ENCODE results near the gene NOL6.
"Not testable (repeated sequence)": the region's sequence is repeated elsewhere in the genome, so short reads cannot be mapped to it uniquely, and the experiment has no call there.

Gene NOL6

GRCh38 chr9:33469891-33470290 is 3.8 kb downstream of the NOL6 start:
- no peak for DNase-seq

GRCh38 chr9:33468797-33469621 is 4.7 kb downstream of the NOL6 start:
- DNase-seq = no peak

- no peak for DNase-seq
Measured at GRCh38 chr9:33468215-33468730, 5.5 kb downstream of the NOL6 start.

GRCh38 chr9:33467526-33467925 is 6.2 kb downstream of the NOL6 start:
- no peak for DNase-seq

- DNase-seq = no peak
Measured at GRCh38 chr9:33466565-33467495, 6.9 kb downstream of the NOL6 start.

- DNase-seq = no peak
Measured at GRCh38 chr9:33465596-33466564, 7.8 kb downstream of the NOL6 start.

- DNase-seq = no peak
Measured at GRCh38 chr9:33465096-33465495, 8.6 kb downstream of the NOL6 start.

- DNase-seq = no peak
Measured at GRCh38 chr9:33464045-33464636, 9.6 kb downstream of the NOL6 start.

- no peak for DNase-seq
Measured at GRCh38 chr9:33463151-33463550, 10.6 kb downstream of the NOL6 start.

- no peak for DNase-seq
Measured at GRCh38 chr9:33461492-33461891, 12.2 kb downstream of the NOL6 start.

GRCh38 chr9:33460854-33461253 is 12.9 kb downstream of the NOL6 start:
- DNase-seq = no peak

GRCh38 chr9:33459115-33459514 is 14.6 kb downstream of the NOL6 start:
- DNase-seq = no peak

GRCh38 chr9:33458444-33458843 is 15.3 kb downstream of the NOL6 start:
- no peak for DNase-seq

- DNase-seq = no peak
Measured at GRCh38 chr9:33455945-33456344, 17.8 kb downstream of the NOL6 start.

GRCh38 chr9:33455456-33455855 is 18.3 kb downstream of the NOL6 start:
- not testable (repeated sequence) for DNase-seq

- not testable (repeated sequence) for DNase-seq
Measured at GRCh38 chr9:33454661-33455026, 19.1 kb downstream of the NOL6 start.

GRCh38 chr9:33453999-33454660 is 19.6 kb downstream of the NOL6 start:
- DNase-seq = no peak

- DNase-seq = no peak
Measured at GRCh38 chr9:33453286-33453860, 20.4 kb downstream of the NOL6 start.

GRCh38 chr9:33452828-33453271 is 20.9 kb downstream of the NOL6 start:
- DNase-seq = no peak

- no peak for DNase-seq
Measured at GRCh38 chr9:33450621-33451146, 23.0 kb downstream of the NOL6 start.

GRCh38 chr9:33449715-33450114 is 24.0 kb downstream of the NOL6 start:
- no peak for DNase-seq

All from SHP77 treated with DMSO at 0.1 percent for 48 hours (cell line).